Measurements from ENCODE around the gene NUMB.

DNA sequence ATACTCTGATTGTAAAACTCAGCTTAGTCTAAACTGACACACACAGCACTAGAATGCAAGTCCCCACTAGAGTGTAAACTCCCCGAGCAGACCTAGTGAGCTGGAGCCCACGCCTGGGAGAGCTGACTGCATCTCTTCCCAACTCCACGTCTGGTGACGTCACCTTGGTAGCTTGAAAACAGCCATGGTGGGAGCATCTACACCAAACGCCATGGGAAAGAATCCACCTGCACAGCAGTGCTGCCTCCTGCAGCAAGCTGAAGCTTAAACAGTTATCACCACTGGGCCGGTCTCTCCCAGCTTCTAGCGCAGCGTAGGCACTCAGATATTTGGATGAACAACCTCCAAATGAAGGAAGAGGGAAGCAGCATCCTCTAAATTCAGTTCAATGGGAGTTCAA is 225.4 kb downstream of the NUMB start:
- TF ChIP-seq, protein P1, sequence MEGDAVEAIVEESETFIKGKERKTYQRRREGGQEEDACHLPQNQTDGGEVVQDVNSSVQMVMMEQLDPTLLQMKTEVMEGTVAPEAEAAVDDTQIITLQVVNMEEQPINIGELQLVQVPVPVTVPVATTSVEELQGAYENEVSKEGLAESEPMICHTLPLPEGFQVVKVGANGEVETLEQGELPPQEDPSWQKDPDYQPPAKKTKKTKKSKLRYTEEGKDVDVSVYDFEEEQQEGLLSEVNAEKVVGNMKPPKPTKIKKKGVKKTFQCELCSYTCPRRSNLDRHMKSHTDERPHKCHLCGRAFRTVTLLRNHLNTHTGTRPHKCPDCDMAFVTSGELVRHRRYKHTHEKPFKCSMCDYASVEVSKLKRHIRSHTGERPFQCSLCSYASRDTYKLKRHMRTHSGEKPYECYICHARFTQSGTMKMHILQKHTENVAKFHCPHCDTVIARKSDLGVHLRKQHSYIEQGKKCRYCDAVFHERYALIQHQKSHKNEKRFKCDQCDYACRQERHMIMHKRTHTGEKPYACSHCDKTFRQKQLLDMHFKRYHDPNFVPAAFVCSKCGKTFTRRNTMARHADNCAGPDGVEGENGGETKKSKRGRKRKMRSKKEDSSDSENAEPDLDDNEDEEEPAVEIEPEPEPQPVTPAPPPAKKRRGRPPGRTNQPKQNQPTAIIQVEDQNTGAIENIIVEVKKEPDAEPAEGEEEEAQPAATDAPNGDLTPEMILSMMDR (IDR thresholded peaks at IDR 0.05; ENCODE audit: extremely low read depth in 1 of 2, insufficient read depth in 1 of 2, low read depth in 1 of 2, low read length in 2 of 2) = no peak
- TF ChIP-seq FOS (IDR thresholded peaks at IDR 0.05; ENCODE audit: borderline replicate concordance, insufficient read depth, low read length) = no peak

All from endothelial cell of umbilical vein (primary cell).